Central memory CD4-positive, alpha-beta T cell (primary cell): ENCODE data around the gene PLVAP.

Source experiments
- DNase-seq: peaks from one replicate; pipeline ENCODE4 v3.0.0; 2022

Gene PLVAP

DNA sequence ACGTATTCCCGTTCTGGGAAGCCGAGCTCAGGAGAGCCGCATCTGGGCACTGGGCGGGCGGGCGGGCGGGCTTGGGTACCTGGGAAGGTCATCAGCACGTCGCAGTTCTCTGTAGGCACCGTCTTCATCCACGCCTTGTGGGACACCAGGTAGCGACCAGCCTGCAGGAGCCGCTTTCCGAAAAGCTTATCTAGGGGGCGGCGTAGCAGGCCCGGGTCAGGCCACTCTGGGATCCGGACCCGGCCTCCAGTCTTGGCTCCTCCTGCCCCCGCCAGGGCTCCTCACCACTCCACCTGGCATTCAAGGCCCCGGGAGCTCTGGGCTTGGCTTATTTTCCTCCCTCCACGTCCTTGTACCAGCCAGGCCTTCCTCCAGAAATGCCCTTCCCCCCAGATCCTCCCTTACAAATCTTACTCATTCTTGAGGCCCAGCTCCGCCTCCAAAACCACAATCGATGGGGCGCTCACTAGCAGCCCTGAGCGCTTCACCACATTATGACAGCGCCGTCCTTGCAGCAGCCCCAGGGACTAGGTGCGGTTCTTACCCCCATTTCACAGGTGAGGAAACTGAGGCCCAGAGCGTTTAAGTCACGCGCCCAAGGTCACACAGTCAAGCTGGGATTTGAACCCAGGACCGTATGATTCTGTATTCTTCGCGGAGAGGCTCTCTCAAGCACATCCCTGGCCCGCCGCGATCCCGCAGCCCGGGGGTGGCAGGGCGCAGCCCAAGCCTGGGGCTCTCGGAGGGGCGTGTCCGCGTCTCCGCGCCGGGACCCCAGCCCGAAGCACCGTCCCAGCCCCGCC is 43.3 kb downstream of the PLVAP start:
- peak; percentile 65 for DNase-seq

DNA sequence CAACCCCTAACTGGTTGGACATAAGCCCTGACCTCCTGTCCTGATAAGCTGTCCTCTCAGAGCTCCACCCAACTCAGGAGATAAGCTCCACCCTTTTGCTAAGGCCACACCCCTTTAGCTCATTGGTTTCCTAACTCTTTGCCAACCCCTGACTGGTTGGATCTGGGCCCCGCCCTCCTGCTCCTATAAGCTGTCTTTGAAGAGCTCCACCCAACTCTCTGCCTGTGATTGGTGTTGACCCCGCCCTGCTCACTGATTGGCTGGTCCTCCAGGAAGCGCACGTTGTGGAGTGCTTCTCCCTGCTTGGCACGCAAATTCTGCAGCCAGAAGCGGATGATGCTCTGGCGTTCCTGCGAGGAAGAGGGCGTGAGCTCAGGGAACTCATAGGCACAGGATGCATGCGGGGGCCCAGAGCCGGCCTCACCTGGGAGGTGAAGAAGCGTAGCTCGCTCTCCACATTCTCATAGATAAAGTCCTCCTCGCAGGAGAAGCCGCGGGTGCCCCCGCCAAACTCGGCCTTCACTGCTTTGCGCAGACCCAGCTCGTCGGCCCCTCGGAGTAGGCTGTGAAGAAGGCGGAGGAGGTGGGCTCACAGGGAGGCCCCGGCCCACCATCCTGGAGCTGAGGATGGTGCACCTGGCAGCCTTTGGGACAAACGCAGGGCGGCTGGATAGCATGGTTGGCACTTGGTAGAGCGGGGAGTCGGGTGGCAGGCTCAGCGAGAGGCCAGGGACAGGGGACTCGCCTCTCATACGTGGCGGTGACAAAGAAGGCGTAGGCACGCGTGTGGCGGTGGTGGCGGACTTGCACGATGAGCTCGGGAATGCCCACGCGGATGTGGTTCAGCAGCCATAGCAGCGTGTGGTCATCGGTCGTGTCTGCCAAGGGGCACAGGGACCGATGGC is 44.2 kb downstream of the PLVAP start:
- no peak for DNase-seq

GRCh38 chr19:17332360-17332676 is 44.8 kb downstream of the PLVAP start:
- DNase-seq = no peak

DNA sequence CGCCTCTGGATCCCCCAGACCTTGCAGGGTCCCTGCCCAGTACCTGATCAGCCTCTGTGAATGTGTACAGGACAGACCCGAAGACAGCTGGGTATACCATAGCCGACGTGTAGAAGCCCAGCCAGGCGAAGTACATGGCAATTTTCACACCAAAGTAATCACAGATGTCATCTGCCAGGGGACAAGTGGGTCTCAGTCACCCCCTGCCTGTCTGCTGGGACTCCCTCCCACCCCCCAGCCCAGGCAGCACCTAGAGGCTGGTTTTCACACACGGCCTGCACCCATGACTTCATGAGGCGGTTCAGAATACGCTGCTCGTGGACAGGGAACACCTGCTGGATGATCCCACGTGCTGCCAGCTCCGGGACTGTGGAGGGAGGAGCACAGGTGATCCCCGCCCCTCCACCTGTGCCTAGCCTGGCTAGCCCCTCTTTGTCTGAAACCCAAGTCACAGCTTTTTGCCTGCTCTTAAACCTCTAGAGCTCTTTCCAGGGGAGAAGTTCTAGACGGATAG is 46.0 kb downstream of the PLVAP start:
- DNase-seq = no peak

GRCh38 chr19:17330262-17331044 is 46.7 kb downstream of the PLVAP start:
- DNase-seq = no peak

- DNase-seq = no peak
These were observed 47.5 kb downstream of the PLVAP start for GRCh38 chr19:17329366-17330261.

- DNase-seq = peak; percentile 30
These were observed 48.4 kb downstream of the PLVAP start for GRCh38 chr19:17328517-17329365.

DNA sequence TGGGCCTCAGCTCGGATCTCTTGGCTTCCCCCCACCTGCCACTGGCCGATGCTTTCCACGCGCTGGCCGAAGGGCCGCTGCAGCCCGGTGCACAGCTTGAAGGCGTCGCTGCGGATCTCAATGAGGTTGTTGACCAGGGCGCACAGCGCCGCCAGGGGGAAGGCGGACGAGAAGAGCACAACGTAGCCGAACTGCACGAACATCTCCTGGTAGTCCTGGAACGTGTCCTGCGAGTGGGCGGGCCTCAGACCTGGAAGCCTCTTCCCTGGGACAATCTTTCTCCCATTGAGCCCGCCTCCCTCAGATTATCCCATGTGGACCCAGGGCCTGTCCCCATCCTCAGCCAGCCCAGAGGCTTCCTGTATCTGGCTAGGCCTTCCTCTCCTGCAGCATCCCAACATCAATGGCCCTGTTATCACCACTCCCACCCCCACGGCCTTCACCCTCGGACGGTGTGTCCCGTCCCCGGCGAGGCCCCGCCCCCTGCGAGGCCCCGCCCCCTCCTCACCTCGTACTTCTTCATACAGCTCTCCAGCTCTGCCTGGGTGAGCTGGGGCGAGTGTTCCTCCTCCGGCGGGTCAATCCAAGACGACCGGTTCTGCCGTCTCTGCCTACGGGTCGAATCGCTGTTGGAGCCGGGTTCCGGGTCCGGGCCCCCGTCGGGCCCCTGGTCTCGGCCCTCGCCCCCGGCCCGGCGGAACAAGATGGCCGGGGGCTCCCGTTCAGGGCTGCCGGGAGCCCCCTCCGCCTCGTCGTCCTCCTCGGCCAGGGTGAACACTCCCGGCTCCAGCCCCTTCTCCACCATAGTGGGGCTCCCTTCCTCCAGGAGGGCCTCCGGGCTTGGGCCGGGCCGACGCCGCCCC is 49.3 kb downstream of the PLVAP start:
- DNase-seq = peak; percentile 48

- DNase-seq = no peak
These were observed 50.0 kb downstream of the PLVAP start for GRCh38 chr19:17327068-17327653.

DNA sequence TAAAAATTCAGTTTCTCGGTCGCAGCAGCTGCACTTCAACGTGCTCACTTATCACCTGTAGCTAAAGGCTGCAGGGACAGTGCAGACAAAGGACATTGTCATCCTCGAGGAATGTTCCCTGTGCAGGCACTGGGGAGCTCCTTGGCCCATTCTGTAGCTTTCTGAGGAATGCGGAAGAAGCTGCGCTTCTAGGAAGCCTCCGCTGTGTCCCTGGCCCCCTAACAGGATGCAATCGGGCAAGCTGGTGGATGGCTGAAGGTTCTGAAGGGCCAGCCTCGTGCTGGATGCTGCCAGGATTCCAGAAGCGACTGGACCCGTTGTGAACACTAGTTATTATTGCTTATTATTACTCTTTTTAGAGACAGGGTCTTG is 50.6 kb downstream of the PLVAP start:
- no peak for DNase-seq

GRCh38 chr19:17325881-17326594 is 51.1 kb downstream of the PLVAP start:
- DNase-seq = no peak

DNA sequence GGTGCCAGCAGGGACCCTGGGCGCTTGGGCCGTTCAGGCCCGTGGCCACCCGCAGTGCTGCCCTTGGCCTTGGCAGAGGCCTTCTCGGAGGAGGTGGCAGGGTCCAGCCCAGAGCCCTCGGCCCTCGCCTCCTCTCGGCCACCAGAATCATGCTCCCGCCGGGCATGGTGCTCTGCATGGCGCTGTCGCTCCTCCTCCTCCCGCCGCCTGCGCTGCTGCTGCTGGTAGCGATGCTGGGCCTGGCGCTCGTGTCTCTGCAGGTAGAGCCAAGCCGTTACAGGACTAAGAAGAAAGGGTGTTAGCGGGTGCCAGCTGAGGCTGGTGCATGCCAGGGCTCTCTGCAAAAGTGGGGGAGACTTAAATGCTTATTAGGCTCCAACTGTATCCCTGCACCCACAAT is 52.0 kb downstream of the PLVAP start:
- no peak for DNase-seq

DNA sequence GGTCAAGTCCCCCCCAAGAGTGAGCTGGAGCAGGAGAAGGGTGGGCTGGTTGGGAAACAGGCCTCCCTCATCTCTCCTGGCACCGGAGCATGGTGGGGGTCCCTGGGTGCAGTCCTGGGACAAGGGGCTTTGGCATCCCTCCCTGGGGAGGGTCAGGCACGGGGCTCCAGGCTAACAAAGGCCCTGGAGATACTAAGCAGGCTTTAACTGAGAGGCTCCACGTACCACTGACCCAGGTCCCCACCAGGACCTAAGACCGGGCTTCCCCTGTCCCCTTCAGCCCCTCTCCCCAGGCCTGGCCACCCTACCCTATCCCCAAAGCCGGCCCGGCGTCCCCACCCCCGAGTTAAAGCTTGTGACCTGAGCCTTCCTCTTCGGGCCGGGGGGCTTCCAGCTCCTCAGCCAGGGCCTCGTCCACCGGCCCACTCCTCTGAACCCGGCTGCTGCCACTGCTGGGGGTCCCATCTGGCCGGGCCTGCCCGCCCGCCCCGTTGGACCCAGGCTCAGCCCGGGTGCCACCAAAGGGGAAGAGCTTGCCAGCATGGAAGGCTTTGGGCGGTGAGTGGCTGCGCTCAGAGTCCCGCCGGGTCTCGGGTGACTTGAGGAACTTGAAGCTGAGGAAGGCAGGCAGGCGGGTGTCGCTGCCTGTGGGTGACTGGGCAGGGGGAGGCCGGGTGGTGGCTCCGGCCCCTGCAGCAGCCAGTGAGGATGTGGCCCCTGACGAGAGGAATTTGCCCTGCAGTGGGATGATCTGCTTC is 52.6 kb downstream of the PLVAP start:
- no peak for DNase-seq

GRCh38 chr19:17323964-17324332 is 53.2 kb downstream of the PLVAP start:
- no peak for DNase-seq

DNA sequence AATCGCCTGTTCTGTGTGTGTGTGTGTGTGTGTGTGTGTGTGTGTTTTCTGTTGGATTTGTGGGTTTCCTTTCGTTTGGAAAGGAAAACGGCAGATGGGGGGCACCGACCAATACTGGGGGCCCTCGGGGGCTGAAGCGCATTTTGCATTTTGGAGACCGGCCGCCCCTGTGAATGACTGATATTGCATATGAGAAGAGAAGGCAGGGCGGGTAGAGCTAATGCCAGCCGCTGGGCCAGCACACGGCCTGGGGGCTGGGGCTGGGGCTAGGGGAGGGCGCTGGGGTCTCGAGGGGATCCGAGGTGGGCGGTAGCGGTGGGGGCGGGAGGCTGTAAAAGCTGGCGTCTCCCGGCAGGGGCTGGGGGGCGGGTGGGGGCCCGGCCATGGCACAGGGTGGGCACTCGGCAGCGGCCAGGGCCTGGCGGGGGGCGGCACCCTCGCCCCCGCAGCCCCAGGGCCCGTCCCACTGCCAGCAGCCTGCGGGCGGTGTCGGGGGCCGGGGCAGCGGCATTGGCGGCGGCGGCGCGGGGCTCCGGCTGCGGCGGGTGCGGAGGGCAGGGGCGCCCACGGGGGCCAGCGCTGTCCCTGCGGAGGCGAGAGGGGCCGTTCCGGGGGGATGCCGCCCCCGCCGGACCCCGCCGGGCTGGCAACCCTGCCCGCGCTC is 53.7 kb downstream of the PLVAP start:
- DNase-seq = no peak

GRCh38 chr19:17322854-17323253 is 54.3 kb downstream of the PLVAP start:
- DNase-seq = no peak

- no peak for DNase-seq
These were observed 55.3 kb downstream of the PLVAP start for GRCh38 chr19:17321655-17322489.
